Natural killer cell (primary cell): ENCODE data around the gene LCP2. TPM values are rescaled to one million over a fixed set of nuclear protein-coding genes. Genes with fewer than 3 reads are reported as not detected.
A peak's percentile ranks its signal among the peaks of the same experiment; 100 is the strongest.

Source experiments
- ATAC-seq, 3 donors: fragments of 150-1000 bp in 2 of 3; fragments of 200-7000 bp in 1 of 3; cut with Tn5 transposase; 1 replicate in 1 of 3; 2 replicates in 2 of 3; pipeline ENCODE4 v1.10.0; 2021; ENCODE audit warnings: mild to moderate bottlenecking in 2 of 3, moderate library complexity in 2 of 3
- DNase-seq, 2 donors: peaks; one replicate each; pipeline versions ENCODE4 v3.0.0 to v3.0.0-alpha.2; 2013 to 2021; ENCODE audit warnings: mixed read lengths in 1 of 2
- H3K27ac ChIP-seq: one replicate; pipeline ENCODE4 v1.5.1; 2013; ENCODE audit warnings: mild to moderate bottlenecking, low read length
- H3K27me3 ChIP-seq: one replicate; pipeline ENCODE4 v1.6.1; 2013; ENCODE audit warnings: low read length; ENCODE audit not compliant: control insufficient read depth, insufficient read depth
- H3K36me3 ChIP-seq: one replicate; pipeline ENCODE4 v1.6.1; 2013; ENCODE audit warnings: low read length; ENCODE audit not compliant: control insufficient read depth, insufficient read depth
- H3K4me1 ChIP-seq: one replicate; pipeline ENCODE4 v1.6.1; 2013; ENCODE audit warnings: low read length; ENCODE audit not compliant: control insufficient read depth, insufficient read depth
- H3K4me3 ChIP-seq: one replicate; pipeline ENCODE4 v1.5.1; 2013; ENCODE audit warnings: low read length
- H3K9me3 ChIP-seq: one replicate; pipeline ENCODE4 v1.6.1; 2013; ENCODE audit warnings: low read length; ENCODE audit not compliant: control insufficient read depth, insufficient read depth
- H3K27ac Mint-ChIP-seq, 2 donors: one replicate each; pipeline ENCODE4 v1.8.0; 2022; ENCODE audit warnings: mild to moderate bottlenecking in 2 of 2, mixed read lengths in 2 of 2, moderate library complexity in 1 of 2
- H3K27me3 Mint-ChIP-seq, 2 donors: one replicate each; pipeline ENCODE4 v1.8.0; 2022; ENCODE audit warnings: low read depth in 2 of 2, mixed read lengths in 2 of 2
- H3K36me3 Mint-ChIP-seq: one replicate; pipeline ENCODE4 v1.8.0; 2022; ENCODE audit warnings: mixed read lengths
- H3K4me1 Mint-ChIP-seq, 2 donors: one replicate each; pipeline ENCODE4 v1.8.0; 2022; ENCODE audit warnings: mixed read lengths in 2 of 2
- H3K4me3 Mint-ChIP-seq: one replicate; pipeline ENCODE4 v1.8.0; 2022; ENCODE audit warnings: mild to moderate bottlenecking, moderate library complexity, mixed read lengths
- H3K9me3 Mint-ChIP-seq, 2 donors: one replicate each; pipeline ENCODE4 v1.8.0; 2022; ENCODE audit warnings: mixed read lengths in 2 of 2
- CTCF ChIP-seq: fragments of 200-600 bp; IDR thresholded peaks from one replicate; pipeline ENCODE4 v1.8.0; 2022; ENCODE audit warnings: antibody characterized with exemption
- WGBS: methylation state at CpG from one replicate; pipeline ENCODE4 v1.1.7; 2013; ENCODE audit warnings: missing lambda C conversion rate; ENCODE audit not compliant: insufficient coverage; 5-methylcytosine and 5-hydroxymethylcytosine counted together
- intact Hi-C: fragments of 100-400 bp; cut with micrococcal nuclease; formaldehyde crosslinking; loops from one replicate; pipeline ENCODE4 v1.14.2; 2022
- total RNA-seq, 4 donors: library from RNA; stranded (reverse); fragments of 120-200 nt in 1 of 4; gene quantifications; one replicate each; pipeline versions ENCODE4 v1.2.3 to v1.2.4, GENCODE V29; 2013 to 2022

The LCP2 gene
- total RNA-seq, 3 donors from 2014 or later (not counting 1 experiment from before 2014, with no cell fraction given): 376 to 488 (median 450) TPM

DNA sequence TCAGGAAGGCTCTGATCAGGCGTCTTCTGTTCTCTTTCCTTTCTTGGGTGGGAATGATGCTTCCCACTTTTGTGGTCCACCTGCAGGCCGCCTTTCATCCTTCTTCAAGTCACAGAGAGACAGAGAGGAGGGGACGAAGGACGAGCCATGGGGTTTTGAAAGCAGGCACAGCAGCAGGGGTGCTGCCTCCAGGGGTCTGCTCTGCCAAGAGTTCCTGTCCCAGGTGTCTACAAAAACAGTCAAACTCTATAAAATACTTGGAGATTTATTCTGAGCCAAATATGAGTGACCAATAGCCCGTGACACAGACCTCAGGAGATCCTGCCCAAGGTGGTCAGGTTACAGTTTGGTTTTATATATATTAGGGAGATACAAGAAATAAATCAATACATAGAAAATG is 34.5 kb upstream of the LCP2 start:
- H3K4me3 Mint-ChIP-seq: peak overlapping the region; percentile 36
- intact Hi-C loops: loop anchor here (5.0 kb wide), 1 partner anchor 1755 kb away; the partner anchor contains the start of gene PANK3
- peaks cover 92% of the 10 kb centered on the region for H3K4me1 ChIP-seq
- peak overlapping the region; percentile 88 for H3K27ac ChIP-seq
- no peaks in the 10 kb centered on the region for H3K27me3 Mint-ChIP-seq
- H3K9me3 ChIP-seq: no peaks in the 10 kb centered on the region
- no peak overlapping the region for H3K4me3 ChIP-seq
- no peaks in the 10 kb centered on the region for H3K36me3 Mint-ChIP-seq
- ATAC-seq (no peak), DNase-seq (no peak)
- no peaks in the 10 kb centered on the region for H3K27me3 ChIP-seq
- no peaks in the 10 kb centered on the region for H3K36me3 ChIP-seq
- no peak overlapping the region for H3K27ac Mint-ChIP-seq
- TF ChIP-seq CTCF: no peak
- 82% methylated on average over 4 of the region's 5 CpGs for WGBS
- no peaks in the 10 kb centered on the region for H3K9me3 Mint-ChIP-seq
- peaks cover 10 to 33% of the 10 kb centered on the region in 2 donors for H3K4me1 Mint-ChIP-seq

DNA sequence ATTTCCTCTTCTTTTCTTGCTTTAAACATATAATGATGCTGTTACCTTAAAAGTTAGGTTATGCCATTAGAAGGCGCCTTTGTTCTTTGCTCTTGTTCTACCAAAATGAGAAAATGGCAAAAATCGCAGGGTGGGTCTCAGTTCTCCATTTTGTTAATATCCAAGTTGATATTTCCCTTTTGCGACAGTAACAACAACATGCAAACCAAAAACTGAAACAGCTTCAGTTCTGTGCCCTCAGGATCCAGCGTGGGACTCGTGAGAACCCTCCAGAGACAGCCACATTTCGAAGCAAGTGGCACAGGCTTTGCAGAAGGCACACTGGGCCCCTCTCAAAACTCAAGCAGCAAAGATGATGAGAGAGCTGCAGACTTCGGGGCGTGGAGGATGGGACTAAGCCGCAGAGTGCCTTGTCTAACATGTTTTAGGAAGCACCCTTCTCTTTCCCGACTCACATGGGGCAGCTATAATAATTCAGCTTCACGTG is 33.0 kb upstream of the LCP2 start:
- H3K9me3 ChIP-seq: no peaks in the 10 kb centered on the region
- Mint-ChIP-seq H3K27ac (no peak overlapping the region), H3K4me1 (peaks cover 0 to 33% of the 10 kb centered on the region in 2 donors), H3K27me3 (no peaks in the 10 kb centered on the region), H3K9me3 (no peaks in the 10 kb centered on the region), H3K36me3 (no peaks in the 10 kb centered on the region), H3K4me3 (no peak overlapping the region)
- 13% methylated on average over 11 of the region's 11 CpGs for WGBS
- TF ChIP-seq CTCF: no peak
- no peaks in the 10 kb centered on the region for H3K27me3 ChIP-seq
- DNase-seq (no peak), ATAC-seq (peak in 1 of 3 donors; percentile 1)
- intact Hi-C loops: loop anchor here (1.0 to 5.0 kb wide), 3 partner anchors 33 to 1753 kb away; partner anchors contain the start of genes LCP2 and PANK3
- H3K4me1 ChIP-seq: peaks cover 81% of the 10 kb centered on the region
- peak overlapping the region; percentile 88 for H3K27ac ChIP-seq
- peak overlapping the region; percentile 3 for H3K4me3 ChIP-seq
- no peaks in the 10 kb centered on the region for H3K36me3 ChIP-seq

DNA sequence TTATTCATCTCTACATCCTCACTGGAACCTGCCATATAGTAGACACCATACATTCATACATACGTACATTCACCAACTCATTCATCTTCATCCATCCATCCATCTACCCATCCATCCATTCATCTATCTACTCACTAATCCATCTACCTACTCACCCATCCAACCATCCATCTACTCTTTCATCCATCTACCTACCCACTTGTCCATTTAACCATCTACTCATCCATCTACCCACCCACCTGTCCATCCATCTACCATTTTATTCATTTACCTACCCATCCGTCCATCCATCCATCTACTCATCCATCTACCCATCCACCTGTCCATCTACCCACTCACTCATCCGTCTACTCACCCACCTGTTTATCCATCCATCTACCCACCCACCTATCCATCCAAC is 31.9 kb upstream of the LCP2 start:
- no peak for TF ChIP-seq CTCF
- Histone ChIP-seq H3K4me3 (no peak overlapping the region), H3K9me3 (no peaks in the 10 kb centered on the region), H3K4me1 (peaks cover 71% of the 10 kb centered on the region), H3K27me3 (no peaks in the 10 kb centered on the region), H3K36me3 (no peaks in the 10 kb centered on the region), H3K27ac (peak overlapping the region; percentile 88)
- Mint-ChIP-seq H3K9me3 (no peaks in the 10 kb centered on the region), H3K27ac (no peak overlapping the region), H3K27me3 (no peaks in the 10 kb centered on the region), H3K36me3 (no peaks in the 10 kb centered on the region), H3K4me1 (peaks cover 0 to 26% of the 10 kb centered on the region in 2 donors), H3K4me3 (no peak overlapping the region)
- ATAC-seq: no peak
- 80% methylated on average over 3 of the region's 3 CpGs for WGBS
- DNase-seq: no peak
- intact Hi-C loops: no loop called here

DNA sequence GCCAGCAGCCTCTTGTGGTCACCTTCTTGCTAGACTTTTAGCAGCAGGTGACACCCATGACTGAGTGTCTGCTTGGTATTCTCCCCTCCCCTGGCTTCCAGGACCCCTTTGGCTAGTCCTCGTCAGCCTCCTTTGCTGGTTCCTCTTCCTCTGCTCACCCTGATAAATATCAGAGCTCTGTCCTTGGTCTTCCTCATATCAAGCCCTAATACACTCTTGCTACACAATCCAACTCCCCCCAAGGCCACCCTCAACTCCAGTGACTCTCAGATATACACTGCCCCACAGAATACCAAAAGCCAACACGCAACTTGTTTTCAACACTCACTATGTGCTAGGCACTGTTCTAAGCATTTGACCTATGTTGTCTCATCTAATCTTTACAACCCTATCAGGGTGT is 30.3 kb upstream of the LCP2 start:
- intact Hi-C loops: no loop called here
- H3K36me3 Mint-ChIP-seq: no peaks in the 10 kb centered on the region
- no peaks in the 10 kb centered on the region for H3K27me3 Mint-ChIP-seq
- peaks cover 0 to 9% of the 10 kb centered on the region in 2 donors for H3K4me1 Mint-ChIP-seq
- WGBS: 78% methylated on average over 2 of the region's 2 CpGs
- Histone ChIP-seq H3K4me1 (peaks cover 54% of the 10 kb centered on the region), H3K4me3 (no peak overlapping the region), H3K9me3 (no peaks in the 10 kb centered on the region), H3K36me3 (no peaks in the 10 kb centered on the region), H3K27ac (peak overlapping the region; percentile 8), H3K27me3 (no peaks in the 10 kb centered on the region)
- H3K4me3 Mint-ChIP-seq: no peak overlapping the region
- no peak for TF ChIP-seq CTCF
- ATAC-seq: peak in 1 of 3 donors; percentile 3
- DNase-seq: no peak
- H3K9me3 Mint-ChIP-seq: no peaks in the 10 kb centered on the region
- H3K27ac Mint-ChIP-seq: no peak overlapping the region
